ENCODE results near the gene PRUNE2. TPM values are rescaled to one million over a fixed set of nuclear protein-coding genes. Genes with fewer than 3 reads are reported as not detected.
A peak's percentile ranks its signal among the peaks of the same experiment; 100 is the strongest.

Gene PRUNE2
- total RNA-seq, 1 experiment from 2014 or later, result 0.59 TPM

DNA sequence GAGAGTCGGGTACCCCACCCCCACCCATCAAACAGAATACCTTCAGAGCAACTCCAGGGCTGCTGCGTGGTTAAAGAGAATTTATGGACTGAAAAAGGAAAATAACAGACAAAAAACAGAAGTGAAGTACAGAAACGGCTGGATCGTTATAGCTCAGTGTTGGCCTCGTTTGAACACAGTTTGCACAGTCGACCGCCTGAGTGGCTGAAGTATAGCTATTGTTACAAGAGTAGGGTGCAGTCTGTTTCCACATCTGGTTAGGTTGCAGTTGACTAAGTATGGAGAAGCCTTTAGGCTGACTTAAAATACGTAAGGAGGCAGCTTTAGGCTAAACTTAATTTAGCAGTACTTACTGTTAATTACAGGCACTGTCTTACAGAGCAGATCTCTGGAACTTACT, 325.7 kb downstream of the PRUNE2 start:
- DNase-seq (ENCODE audit: low read depth), result no peak

DNA sequence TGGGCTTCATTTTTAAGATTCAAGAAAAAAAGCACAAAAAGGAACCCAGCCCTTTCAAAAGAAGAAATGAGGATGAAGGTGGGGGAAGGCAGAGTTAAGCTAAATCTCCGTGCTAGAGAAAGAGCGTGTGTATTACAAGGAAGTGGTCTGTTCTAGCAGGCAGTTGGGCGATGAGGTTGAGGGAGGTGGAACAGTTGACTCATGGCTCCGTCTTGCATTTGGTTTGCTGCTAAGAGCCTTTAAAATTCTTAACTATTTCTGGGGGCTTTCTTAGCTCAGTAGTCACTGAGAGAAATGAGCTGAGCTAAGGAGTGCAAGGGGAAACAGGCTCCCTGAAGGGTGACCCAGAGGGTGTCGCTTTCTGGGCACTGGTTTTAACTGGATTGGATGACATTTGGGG, 329.6 kb downstream of the PRUNE2 start:
- peak; percentile 75 for DNase-seq (ENCODE audit: low read depth)

DNA sequence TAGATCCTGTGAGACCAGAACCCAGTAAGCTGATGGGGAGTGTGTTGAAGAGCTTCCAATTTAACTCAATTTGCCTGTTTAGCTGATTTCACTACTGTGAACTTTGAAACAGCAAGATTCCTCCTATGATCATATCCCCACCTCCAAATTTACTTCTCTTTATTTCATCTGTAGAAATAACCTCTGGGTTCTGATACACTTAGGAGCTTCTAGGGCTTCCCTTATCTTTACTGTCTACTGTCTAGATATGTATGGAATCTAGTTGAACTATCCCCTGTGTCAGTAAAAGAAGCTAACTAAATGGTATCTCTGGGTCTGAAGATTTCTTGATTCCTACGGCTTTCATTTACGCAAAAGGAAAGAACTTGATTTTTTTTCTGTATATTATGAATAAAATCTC, 330.2 kb downstream of the PRUNE2 start:
- no peak for DNase-seq (ENCODE audit: low read depth)

DNA sequence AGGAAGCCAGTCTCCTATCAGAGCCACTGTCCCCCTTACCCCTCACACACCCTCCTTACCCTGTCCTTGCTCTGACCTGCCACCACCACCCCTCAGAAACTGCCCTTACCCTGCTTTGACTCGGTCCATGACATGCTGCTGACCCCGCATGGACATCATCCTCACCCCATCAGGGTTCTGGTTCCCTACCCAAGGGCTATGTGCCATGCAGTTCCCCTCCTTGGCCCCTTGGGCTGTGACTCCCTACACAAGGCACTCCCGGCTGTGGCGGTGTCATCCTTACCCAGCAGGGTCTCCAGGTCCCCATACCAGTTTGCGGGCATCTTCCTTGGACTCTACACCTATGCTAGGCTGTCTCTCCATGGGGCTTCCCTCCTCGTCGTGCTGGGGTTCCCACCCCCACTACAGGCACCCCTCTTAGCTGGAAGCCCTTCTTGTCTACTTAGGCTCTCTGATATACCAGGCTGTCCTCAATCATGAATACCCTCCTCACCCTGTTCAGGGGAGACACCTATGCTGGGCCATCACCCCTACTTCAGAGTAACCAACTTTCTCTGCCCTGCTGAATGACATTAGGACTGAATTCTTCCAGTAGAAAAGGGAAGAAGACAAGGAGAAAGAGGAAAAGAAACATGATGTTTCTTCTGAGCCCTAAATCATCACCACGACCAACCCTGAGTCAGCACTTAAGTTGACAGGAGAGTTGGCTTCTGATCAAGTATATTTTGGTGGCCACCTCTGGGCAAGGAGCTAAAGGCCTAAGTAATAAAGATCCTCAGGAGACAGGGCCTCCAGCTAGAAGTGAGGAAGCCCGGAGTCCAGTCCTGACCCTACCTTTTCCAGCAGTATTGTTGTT, 331.8 kb downstream of the PRUNE2 start:
- no peak for DNase-seq (ENCODE audit: low read depth)

DNA sequence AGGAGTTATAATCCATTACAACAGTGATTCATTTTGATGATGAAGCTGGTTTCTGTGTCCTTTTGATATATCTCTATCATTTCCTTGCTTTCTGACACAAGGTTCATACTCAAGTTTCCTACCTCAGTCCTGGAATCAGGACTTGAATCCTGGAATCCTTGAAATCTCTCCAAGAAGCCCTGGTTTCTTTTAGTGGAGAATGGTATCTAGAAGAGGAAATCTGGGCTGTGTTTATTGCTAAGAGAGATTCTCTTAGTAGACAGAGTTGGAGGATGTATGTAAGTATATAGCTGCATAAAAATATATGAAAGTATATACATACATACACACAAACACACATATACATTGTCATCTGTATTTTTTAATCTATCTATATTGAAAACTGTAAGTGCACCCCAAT, 332.5 kb downstream of the PRUNE2 start:
- DNase-seq (ENCODE audit: low read depth), result no peak

DNA sequence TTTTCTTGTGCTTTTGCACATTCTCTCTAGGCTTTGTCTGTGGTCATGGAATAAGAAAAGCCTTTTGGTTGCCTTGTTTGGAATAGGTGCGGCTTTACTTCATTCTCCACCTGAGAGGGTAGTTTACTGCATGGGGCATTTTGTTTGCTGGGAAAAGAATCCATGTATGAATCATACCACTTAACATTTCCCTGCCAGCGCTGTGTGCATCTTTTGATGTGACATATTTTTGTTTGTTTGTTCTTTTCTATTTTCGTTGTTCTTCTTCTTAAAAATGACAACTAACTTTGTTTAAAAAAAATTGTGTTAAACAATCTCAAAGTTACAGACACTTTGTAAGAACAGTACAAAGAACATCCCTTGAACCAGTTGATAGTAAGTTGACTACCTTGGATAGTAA, 333.8 kb downstream of the PRUNE2 start:
- DNase-seq (ENCODE audit: low read depth), result no peak

DNA sequence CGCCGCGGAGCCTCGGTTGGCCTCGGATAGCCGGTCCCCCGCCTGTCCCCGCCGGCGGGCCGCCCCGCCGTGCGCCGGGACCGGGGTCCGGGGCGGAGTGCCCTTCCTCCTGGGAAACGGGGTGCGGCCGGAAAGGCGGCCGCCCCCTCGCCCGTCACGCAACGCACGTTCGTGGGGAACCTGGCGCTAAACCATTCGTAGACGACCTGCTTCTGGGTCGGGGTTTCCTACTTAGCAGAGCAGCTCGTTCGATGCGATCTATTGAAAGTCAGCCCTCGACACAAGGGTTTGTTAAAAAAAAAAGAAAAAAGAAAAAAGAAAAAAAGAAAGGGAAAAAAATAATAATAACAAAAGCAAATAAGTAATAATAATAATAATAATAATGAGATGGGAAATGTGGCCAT, 334.2 kb downstream of the PRUNE2 start:
- DNase-seq (ENCODE audit: low read depth), result no peak

DNA sequence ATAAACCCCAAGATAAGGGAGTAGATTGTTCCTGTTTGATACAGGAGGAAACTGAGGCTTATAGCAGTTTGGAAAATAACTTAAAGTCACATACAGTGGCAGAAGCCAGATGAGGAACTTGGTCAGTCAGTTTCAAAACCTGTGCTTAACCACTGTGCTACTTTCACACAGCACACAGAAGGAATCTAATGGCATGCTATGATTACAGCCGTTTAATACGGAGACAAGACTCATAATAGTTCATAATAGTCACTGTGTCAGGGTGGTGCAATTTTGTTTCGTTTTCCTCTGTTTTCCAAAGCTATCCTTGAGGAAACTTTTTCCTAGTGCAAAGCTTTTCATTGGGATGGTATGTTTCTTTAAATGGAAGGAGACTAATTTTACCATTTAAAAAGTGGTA, 334.6 kb downstream of the PRUNE2 start:
- DNase-seq (ENCODE audit: low read depth), result no peak

DNA sequence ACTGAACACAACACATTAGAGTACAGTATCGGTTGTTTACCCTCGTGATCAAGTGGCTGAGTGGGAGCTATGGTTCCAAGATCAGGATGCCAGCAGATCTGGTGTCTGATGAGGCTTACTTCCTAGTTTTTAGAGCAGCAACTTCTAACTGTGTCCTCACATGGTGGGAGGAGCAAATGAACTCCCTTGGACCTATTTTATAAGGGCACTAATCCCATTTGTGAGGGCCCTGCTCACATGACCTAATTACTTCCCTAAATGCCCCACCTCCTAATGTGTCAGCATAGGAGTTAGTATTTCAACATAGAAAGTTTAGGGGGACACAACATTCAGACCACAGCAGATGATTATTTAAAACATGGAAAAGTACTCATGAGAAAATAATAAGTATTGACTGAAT, 335.1 kb downstream of the PRUNE2 start:
- no peak for DNase-seq (ENCODE audit: low read depth)

DNA sequence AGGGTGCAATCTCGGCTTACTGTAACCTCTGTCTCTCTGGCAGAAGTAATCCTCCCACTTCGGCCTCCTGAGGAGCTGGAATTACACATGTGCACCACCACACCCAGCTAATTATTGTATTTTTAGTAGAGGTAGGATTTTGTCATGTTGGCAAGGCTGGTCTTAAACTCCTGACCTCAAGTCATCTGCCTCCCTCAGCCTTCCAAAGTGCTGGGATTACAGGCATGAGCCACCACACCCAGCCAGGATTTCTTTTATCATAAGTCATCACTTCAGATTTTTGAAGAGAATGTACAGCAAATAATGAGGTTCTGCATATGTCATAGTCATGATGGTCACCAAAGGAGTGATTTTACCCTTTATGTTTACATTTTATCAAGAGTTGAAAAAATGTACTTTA, 338.8 kb downstream of the PRUNE2 start:
- DNase-seq (ENCODE audit: low read depth), result peak; percentile 7

DNA sequence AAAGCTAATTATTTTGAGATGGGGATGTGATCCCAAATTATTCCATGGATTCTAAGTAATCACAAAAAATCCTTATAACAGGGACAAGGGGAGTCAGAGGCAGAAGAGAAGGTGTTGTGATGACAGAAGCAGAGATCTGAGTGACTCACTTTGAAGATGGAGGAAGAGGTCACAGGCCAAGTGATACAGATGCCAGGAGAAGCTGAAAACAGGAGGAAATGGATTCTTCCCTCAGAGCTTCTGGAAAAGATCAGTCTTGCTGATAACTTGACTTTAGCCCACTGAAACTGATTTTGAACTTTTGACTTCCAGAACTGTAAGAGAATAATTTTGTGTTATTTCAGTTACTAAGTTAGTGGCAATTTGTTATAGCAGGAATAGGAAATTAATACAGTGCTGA, 341.6 kb downstream of the PRUNE2 start:
- peak; percentile 19 for DNase-seq (ENCODE audit: low read depth)

DNA sequence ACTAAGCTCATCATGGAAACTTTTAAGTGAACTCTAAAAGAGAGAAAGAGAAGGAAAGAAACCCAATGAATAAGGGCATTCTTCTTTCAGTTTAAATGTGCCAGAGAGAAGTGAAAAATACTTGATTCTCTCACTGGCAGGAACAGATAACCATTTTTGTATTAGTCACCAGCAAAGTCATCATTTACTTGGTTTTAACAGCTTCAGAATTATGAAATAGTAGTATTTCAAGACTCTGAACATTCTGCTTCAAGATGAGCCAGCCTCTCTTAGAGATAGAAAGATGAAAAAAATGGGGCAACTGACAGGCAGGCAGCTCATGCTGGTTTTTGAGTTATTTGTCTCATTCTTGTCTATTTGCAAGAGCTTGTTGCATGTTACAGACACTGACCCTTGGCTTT, 343.4 kb downstream of the PRUNE2 start:
- DNase-seq (ENCODE audit: low read depth), result peak; percentile 69

DNA sequence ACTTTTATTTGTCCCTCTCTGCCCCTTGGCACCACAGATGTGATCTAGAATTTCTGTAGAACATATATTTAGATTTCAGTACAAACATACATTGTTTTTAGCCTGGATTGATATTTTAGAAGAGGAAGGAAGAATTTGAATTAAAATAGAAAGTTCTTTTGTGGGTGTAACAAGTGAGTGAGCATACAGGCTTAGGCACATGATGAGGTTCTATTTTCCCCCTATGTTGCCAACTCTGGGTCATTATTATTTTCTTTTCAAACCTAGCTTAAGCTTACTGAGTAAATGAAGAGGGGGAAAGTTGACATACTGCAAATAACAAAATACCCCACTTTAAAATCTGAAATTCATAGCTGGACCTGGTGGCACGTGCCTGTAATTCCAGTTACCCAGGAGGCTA, 344.0 kb downstream of the PRUNE2 start:
- DNase-seq (ENCODE audit: low read depth), result no peak

Small RNA genes lying within 50 kb of the gene (small RNA-seq; reads per million reads assigned to genes)
- gene AL359314.1, result not detected

Other genes starting within 250 kb of the PRUNE2 start
- not detected in 2 replicates for gene PCA3, start 141.7 kb downstream of the PRUNE2 start, total RNA-seq (2014; rRNA removed; shearing (Covaris generic))
- not detected in 2 replicates for gene FOXB2, start 113.5 kb upstream of the PRUNE2 start, total RNA-seq (2014; rRNA removed; shearing (Covaris generic))